GM12892 (cell line): ENCODE measurements around the gene VPS39.

Source experiments
- POLR2A ChIP-seq: IDR thresholded peaks from 2 replicates; pipeline ENCODE4 v1.6.1; 2011; ENCODE audit warnings: low read depth, low read length, control low read depth
- POLR2AphosphoS5 ChIP-seq: IDR thresholded peaks from 2 replicates; pipeline ENCODE4 v1.6.1; 2011; ENCODE audit warnings: low read depth, low read length, control low read depth

- no peak for TF ChIP-seq POLR2A
- TF ChIP-seq POLR2AphosphoS5: no peak; the same call in 1 of the 2 replicates
These were observed 49.9 kb downstream of the VPS39 start for GRCh38 chr15:42157981-42158765.
